GM19035 (cell line): ENCODE results near the gene NPAS4.
A peak's percentile ranks its signal among the peaks of the same experiment; 100 is the strongest.
"Not testable (repeated sequence)": the region's sequence is repeated elsewhere in the genome, so short reads cannot be mapped to it uniquely, and the experiment has no call there.

Experiments
- ATAC-seq: cut with Tn5 transposase; IDR thresholded peaks from one replicate; pipeline ENCODE4 v1.9.1; 2021; ENCODE audit not compliant: unreplicated experiment

The NPAS4 gene

DNA sequence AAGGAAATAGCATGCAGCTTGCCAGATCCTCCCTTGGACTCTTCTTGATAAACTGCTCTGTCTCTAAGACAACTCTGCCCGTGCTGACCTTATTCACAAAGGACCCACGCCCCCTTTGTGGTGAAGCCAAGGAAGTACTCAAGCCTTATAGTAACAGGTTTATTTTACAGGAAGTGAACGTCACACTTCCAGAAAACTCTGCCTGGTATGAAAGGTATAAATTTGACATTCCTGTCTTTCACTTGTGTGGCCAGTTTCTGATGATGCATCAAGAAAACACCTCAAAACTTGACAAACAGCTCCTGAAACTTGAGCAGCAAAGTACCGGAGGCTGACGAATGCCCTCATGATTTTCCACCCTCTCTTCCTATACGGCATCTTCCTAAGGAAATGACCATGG lies 33.4 kb downstream of the NPAS4 start:
- ATAC-seq: no peak

- no peak for ATAC-seq
Observed at GRCh38 chr11:66454828-66455227, 34.0 kb downstream of the NPAS4 start.

GRCh38 chr11:66457826-66458225 lies 37.0 kb downstream of the NPAS4 start:
- ATAC-seq: no peak

DNA sequence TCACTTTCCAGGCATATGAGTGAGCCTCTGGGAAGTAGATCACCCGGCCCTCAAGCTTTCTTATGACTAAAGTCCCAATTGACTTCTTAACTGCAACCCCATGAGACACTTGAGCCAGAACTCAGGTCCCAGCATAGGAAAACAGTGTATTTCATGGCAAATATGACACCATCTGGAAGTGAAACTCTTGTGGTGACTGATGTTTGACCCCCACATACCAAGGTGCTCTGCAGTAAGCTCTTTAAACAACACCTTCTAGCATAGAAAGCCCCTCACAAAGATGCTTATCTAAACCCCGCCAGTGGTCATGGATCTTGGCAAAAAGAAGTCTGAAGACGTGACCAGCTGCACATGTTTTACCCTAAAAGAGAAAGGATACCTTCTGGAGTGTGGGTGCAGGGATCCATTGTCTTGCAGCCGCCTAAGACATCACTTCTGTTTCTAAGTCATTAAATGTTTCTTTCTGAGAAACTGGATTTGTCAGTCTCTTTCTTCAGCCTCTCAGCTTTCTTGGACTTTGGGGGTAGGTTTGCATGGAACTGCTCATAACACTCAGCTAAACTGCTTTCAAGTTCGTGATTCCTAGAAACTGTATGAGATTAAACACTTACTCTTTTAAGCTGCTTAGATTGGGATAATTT lies 38.4 kb downstream of the NPAS4 start:
- no peak for ATAC-seq

DNA sequence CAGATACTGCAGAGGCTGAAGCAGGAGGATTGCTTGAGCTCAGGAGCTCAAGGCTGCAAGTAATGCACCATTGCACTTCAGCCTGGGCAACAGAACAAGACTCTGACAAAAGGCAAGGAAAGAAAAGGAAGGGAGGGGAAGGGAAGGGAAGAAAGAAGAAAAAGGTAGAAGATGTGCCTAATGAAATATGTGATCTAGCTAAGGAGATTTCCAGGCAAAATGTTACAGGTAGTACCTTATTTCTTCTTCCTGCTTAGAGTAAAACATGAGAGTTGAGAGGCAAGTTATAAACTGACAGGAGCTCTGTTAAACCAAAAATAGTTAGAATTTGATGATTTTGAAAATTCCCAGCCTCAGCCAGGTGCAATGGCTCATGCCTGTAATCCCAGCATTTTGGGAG lies 41.2 kb downstream of the NPAS4 start:
- no peak for ATAC-seq

DNA sequence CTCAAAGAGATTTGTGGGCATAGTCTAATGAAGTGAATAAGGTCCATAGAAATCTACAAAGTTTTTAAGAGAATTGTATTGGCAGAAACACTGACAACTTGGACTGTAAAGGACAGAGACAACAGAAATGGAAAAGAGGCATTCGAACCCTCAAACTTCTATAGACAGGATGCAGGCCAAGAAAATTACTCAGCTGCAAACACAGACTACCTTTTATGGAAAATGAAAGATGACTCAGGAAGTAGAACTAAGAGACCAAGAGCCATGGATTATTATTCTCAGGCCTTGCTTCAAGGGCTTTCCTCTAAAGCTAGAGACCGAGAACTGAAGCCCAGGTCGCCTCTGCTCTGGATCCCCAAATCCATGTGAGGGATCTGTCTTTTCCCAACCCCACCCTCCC lies 42.1 kb downstream of the NPAS4 start:
- ATAC-seq: no peak

DNA sequence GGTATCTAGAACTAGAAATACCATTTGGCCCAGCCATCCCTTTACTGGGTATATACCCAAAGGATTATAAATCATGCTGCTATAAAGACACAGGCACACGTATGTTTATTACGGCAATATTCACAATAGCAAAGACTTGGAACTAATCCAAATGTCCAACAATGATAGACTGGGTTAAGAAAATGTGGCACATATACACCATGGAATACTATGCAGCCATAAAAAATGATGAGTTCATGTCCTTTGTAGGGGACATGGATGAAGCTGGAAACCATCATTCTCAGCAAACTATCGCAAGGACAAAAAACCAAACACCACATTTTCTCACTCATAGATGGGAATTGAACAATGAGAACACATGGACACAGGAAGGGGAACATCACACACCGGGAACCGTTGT lies 43.3 kb downstream of the NPAS4 start:
- not testable (repeated sequence) for ATAC-seq

- ATAC-seq: no peak
Observed at GRCh38 chr11:66464916-66465315, 44.1 kb downstream of the NPAS4 start.

DNA sequence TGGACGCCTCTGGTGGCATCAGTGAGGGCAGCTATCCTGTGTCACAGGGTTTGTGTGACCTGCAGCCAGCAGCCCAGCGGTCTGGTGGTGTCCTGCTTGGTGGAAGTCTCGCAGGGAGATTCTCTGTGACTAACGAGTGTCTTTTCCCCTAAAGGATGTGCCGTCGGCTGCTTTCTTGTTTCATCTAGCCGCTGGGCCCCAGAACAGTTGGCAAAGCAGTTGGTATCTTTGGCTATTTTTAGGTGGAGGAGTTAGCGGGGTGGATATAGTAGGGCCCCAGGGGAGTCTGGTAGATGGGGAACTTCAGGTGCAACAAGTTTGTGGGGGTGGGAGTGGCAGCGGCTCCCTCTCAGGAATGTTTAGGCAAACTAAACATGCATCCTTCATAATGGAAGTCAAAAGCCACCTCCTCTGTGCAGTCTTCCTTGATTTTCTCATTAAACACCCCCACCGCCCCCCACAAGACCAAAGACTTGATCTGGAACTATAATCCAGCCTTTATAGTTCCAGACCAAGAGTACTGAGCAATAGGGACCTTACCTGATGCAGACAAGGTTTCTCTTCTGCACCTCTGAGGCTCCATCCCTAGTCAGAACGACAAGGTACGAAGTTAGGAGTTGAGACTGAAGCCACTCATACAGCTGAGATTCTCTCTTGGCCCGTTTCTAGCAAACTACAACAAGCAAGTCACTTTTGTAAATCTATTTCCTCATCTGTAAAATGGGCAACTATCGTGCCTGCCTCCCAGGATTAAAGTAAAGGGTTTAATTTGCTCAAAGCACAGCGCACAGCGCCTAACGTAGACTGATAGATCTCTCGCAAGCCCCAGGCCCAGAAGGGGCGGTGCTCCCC lies 44.8 kb downstream of the NPAS4 start:
- no peak for ATAC-seq

GRCh38 chr11:66466225-66467033 lies 45.6 kb downstream of the NPAS4 start, which contains the start of gene PELI3:
TSS of gene PELI3 (plus strand) at chr11:66466905. CDS start at chr11:66468129, 1,224 bp downstream.
- ATAC-seq: peak; percentile 84

DNA sequence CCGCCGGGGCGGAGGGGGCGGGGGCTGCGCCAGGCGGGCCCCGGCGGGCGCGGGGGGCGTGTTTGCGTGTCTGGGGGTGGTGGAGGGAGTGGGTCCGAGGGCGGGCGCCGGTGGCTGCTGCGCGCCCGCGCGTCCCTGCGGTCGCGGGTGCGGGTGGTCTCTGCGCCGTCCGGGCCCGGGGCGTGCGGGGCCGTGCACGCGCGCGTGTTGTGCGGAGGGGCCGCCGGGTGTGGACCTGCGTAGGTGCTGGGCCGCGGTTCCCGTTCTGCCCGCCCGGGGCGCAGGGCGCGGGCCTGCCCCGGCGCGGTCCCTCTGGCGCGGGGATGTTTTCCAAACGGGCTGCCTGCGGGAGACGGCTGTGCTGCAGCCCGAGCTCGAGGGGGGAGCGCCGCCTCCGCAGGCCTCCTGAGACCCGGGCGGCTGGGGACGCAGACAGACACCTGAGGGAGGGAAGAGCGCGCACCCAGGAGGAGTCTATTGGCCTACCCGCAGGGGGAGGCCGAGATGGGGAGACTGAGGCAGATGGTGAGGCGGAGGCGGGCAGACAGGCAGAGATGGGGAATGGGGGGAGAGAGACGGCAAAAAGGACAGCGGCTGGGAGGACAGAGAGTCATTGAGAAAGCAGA lies 46.3 kb downstream of the NPAS4 start:
- ATAC-seq: peak; percentile 36

- ATAC-seq: no peak
Observed at GRCh38 chr11:66467756-66468155, 46.9 kb downstream of the NPAS4 start.

- no peak for ATAC-seq
Observed at GRCh38 chr11:66468691-66469090, 47.9 kb downstream of the NPAS4 start.

DNA sequence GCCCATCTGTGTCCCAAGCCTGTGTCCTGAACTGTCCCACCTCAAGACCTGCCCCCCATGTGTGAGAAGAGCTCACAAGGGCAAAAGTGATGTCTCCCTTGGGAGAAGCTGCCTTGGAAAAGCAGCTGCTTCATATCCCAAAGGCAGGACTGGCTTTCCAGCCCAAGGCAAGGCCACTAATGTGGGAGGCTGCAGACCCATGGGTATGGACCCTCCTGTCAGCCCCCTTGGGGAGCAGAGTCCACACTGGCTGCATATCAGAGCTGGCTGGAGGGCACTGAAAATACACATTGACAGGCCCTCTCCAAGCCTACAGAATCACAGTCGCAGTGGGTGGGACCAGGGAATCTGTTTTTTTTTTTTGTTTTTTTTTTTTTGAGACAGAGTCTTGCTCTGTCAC lies 48.6 kb downstream of the NPAS4 start:
- no peak for ATAC-seq

GRCh38 chr11:66470015-66470414 lies 49.2 kb downstream of the NPAS4 start:
- no peak for ATAC-seq

- ATAC-seq: no peak
Observed at GRCh38 chr11:66471142-66471541, 50.3 kb downstream of the NPAS4 start.

DNA sequence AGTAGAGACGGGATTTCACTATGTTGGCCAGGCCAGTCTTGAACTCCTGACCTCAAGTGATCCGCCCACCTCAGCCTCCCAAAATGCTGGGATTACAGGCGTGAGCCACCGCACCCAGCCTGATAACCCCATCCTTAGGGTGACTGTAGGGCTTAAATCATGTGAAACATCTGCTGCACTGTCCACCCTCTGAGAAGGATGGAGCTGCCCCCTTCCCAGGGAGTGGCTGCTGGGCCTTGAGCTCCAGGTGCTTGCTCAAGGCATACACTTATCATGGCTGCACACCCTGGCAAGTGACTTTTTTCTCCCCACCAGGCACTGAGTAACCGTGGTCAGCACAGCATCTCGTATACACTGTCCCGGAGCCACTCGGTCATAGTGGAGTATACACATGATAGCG lies 51.2 kb downstream of the NPAS4 start:
- no peak for ATAC-seq

GRCh38 chr11:66473167-66473566 lies 52.3 kb downstream of the NPAS4 start:
- no peak for ATAC-seq

GRCh38 chr11:66473608-66474515 lies 53.0 kb downstream of the NPAS4 start:
- ATAC-seq: no peak
